GM19438 (cell line): ENCODE data around the gene MYL5.
A peak's percentile ranks its signal among the peaks of the same experiment; 100 is the strongest.
"Not testable (repeated sequence)": the region's sequence is repeated elsewhere in the genome, so short reads cannot be mapped to it uniquely, and the experiment has no call there.

Experiments used
- ATAC-seq: cut with Tn5 transposase; IDR thresholded peaks from one replicate; pipeline ENCODE4 v1.9.1; 2021; ENCODE audit warnings: low read depth; ENCODE audit not compliant: unreplicated experiment

Gene MYL5

GRCh38 chr4:669806-670559, 4.4 kb upstream of the MYL5 start:
- ATAC-seq: not testable (repeated sequence)

GRCh38 chr4:671769-672168, 2.6 kb upstream of the MYL5 start:
- no peak for ATAC-seq

- ATAC-seq: no peak
Observed at GRCh38 chr4:673349-674091, 822 bp upstream of the MYL5 start.

GRCh38 chr4:675036-675882, 917 bp downstream of the MYL5 start:
- peak; percentile 0 for ATAC-seq

GRCh38 chr4:675980-676870, 1.9 kb downstream of the MYL5 start:
- peak; percentile 31 for ATAC-seq

- no peak for ATAC-seq
Observed at GRCh38 chr4:676871-677235, 2.5 kb downstream of the MYL5 start.

GRCh38 chr4:677431-678293, 3.3 kb downstream of the MYL5 start:
- ATAC-seq: no peak

- no peak for ATAC-seq
Observed at GRCh38 chr4:678331-679103, 4.2 kb downstream of the MYL5 start.

- ATAC-seq: no peak
Observed at GRCh38 chr4:679104-679481, 4.8 kb downstream of the MYL5 start.

GRCh38 chr4:679629-680028, 5.3 kb downstream of the MYL5 start:
- no peak for ATAC-seq

GRCh38 chr4:680091-680490, 5.7 kb downstream of the MYL5 start:
- ATAC-seq: no peak

GRCh38 chr4:680551-680927, 6.2 kb downstream of the MYL5 start:
- ATAC-seq: no peak

GRCh38 chr4:680928-681645, 6.7 kb downstream of the MYL5 start:
- ATAC-seq: no peak

- no peak for ATAC-seq
Observed at GRCh38 chr4:681736-682451, 7.6 kb downstream of the MYL5 start.

GRCh38 chr4:682490-683172, 8.3 kb downstream of the MYL5 start:
- no peak for ATAC-seq

- no peak for ATAC-seq
Observed at GRCh38 chr4:683247-683897, 9.0 kb downstream of the MYL5 start.
